Mucosa of descending colon (tissue), 3 donors: ENCODE results near the gene KIF3A. TPM values are rescaled to one million over a fixed set of nuclear protein-coding genes. Genes with fewer than 3 reads are reported as not detected.

Experiments used
- ATAC-seq: fragments of 200-7000 bp; cut with Tn5 transposase; one replicate; pipeline ENCODE4 v1.9.1; 2020; ENCODE audit warnings: mild to moderate bottlenecking, moderate library complexity
- DNase-seq, 3 donors: peaks; one replicate each; pipeline ENCODE4 v3.0.0-alpha.2; 2020
- H3K36me3 ChIP-seq: fragments of 200-600 bp; one replicate; pipeline ENCODE4 v1.8.0; 2021; ENCODE audit warnings: low read depth, mild to moderate bottlenecking
- H3K4me1 ChIP-seq: fragments of 200-600 bp; one replicate; pipeline ENCODE4 v1.8.0; 2021; ENCODE audit warnings: low read depth, mild to moderate bottlenecking
- H3K4me3 ChIP-seq: fragments of 200-600 bp; one replicate; pipeline ENCODE4 v1.8.0; 2021; ENCODE audit warnings: mild to moderate bottlenecking
- H3K9me3 ChIP-seq: fragments of 200-600 bp; one replicate; pipeline ENCODE4 v1.8.0; 2021; ENCODE audit warnings: mild to moderate bottlenecking
- CTCF ChIP-seq: fragments of 200-600 bp; IDR thresholded peaks from one replicate; pipeline ENCODE4 v1.8.0; 2022; ENCODE audit warnings: antibody characterized with exemption, mild to moderate bottlenecking
- intact Hi-C, 2 donors: fragments of 100-400 bp; cut with DNase I in 1 of 2; cut with micrococcal nuclease in 1 of 2; formaldehyde crosslinking; loops; one replicate each; pipeline versions ENCODE4 v1.11.0 to v1.11.1; 2022; cut with DNase I, micrococcal nuclease
- long read RNA-seq, 2 donors: library from polyadenylated mRNA; unstranded; transcript quantifications; one replicate each; pipeline ENCODE4 v2.0.0, GENCODE V29; 2019 to 2021
- total RNA-seq, 3 donors: library from RNA; stranded (reverse); fragmentation: NEBNext Ultra II Directional in 2 of 3; extraction: Animal tissue kit (Norgen Biotek cat#: 25700) in 2 of 3; gene quantifications; one replicate each; pipeline versions ENCODE4 v1.2.1 to v1.2.4, GENCODE V29; 2021 to 2023
- donor health status: DM: no; HTN: no; CAD: no; lungs with moderate emphysema.
- donor health status: DM: no; HTN: no; CAD: no.
- donor health status: DM: no; HTN: yes; CAD: no.

KIF3A gene
- 10 to 100 TPM in 1 of 3 donors, 1 to 10 TPM in 2; 3.2 to 11.0 (median 3.8) TPM for total RNA-seq
- long read RNA-seq, donor 1, full-length matches to known transcripts = 1 of 3 reads
- long read RNA-seq, donor 1, partial matches to known transcripts = 1 of 3 reads
- long read RNA-seq, donor 1, other reads (novel, unspliced or antisense) = 1 of 3 reads
- long read RNA-seq, donor 2, partial matches to known transcripts = 4 of 4 reads
- long read RNA-seq, donor 2, other reads (novel, unspliced or antisense) = 0 of 4 reads

DNA sequence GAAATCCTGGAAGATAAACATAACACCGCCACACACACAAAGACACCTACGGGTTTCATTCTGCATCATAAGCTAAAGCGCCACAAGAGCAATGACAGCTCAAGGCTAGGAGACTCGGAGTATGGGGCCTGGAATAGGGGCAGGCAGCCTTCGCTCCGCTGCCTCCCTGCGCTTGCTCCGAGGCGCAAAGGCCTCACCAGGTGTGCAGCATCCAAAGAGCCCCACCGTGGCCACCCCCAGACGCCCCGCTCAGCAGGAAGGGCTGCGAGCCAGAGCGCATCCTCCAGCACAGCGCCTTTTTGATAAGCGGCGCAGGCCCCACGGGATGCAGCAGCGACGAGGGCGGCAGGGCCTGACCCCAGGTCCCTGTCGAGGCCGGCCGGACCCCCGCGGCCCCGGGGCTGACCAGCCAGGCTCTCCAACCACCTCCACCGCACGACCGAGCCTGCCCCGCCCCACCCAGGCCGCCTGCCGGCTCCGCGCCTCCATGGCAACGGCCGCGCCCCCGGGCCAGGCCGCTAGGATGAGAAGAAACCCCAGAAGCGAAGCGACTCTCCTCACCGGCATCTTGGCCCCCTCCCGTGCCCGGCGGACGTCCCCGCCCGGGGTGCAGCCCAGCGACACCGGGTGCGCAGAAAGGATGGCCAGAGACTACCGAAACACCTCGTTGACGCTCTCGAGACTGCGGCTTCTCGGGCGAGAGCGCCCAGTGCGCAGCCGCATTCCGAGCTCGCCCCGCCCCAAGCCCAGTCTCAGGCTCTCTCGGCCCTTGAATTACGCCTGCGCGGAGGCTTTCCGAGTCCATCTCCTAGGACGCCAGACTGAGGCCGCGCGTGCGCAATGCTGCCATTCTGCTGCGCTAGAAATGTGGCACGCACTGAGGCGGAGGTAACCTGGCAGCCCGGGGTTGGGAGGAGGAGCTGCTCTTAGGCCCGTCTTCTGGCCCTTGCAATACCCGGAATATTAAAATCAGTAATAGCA lies at the start of gene KIF3A:
KIF3A (minus strand) TSS at position 694 of the 981 bp plus-strand sequence; CDS start at position 567, 127 bp downstream.
- Histone ChIP-seq H3K4me3 (peak within 1 kb of the TSS; percentile 69), H3K9me3 (no peaks in the 10 kb centered on the region), H3K36me3 (peaks cover 3% of the 10 kb centered on the region), H3K4me1 (peaks cover 10% of the 10 kb centered on the region)
- intact Hi-C loops = no loop called here
- DNase-seq (peak; percentile 97 to 99 (median 99)), ATAC-seq (peak; percentile 99)
- no peak for TF ChIP-seq CTCF

GRCh38 chr5:132787076-132787475 lies 49.7 kb upstream of the KIF3A start:
- no peaks in the 10 kb centered on the region for H3K36me3 ChIP-seq
- ATAC-seq (no peak), DNase-seq (no peak)
- no peak overlapping the region for H3K4me3 ChIP-seq
- intact Hi-C loops = no loop called here
- H3K9me3 ChIP-seq = no peaks in the 10 kb centered on the region
- no peak for TF ChIP-seq CTCF
- no peaks in the 10 kb centered on the region for H3K4me1 ChIP-seq

DNA sequence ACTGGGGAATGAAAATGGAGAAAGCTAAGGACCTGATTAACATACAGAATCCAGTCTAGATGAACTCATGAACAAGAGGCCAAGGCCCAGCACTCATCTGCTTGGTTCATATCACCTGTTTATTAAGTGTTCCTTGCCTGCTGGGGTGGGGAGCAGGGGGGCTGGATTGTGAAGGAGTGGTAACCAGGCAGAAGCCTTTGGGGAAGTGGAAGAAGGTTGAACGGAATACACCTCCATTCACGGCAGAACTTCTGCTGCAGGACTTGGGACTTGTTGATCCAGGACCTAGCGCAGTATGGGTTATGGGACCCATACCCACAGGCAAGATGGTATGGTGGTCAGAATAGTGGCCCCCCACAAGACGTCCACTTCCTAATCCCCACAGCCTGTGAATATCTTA lies 48.5 kb upstream of the KIF3A start:
- H3K9me3 ChIP-seq = no peaks in the 10 kb centered on the region
- H3K4me3 ChIP-seq = no peak overlapping the region
- H3K36me3 ChIP-seq = no peaks in the 10 kb centered on the region
- H3K4me1 ChIP-seq = no peaks in the 10 kb centered on the region
- intact Hi-C loops = no loop called here
- TF ChIP-seq CTCF = no peak
- DNase-seq (no peak), ATAC-seq (no peak)

DNA sequence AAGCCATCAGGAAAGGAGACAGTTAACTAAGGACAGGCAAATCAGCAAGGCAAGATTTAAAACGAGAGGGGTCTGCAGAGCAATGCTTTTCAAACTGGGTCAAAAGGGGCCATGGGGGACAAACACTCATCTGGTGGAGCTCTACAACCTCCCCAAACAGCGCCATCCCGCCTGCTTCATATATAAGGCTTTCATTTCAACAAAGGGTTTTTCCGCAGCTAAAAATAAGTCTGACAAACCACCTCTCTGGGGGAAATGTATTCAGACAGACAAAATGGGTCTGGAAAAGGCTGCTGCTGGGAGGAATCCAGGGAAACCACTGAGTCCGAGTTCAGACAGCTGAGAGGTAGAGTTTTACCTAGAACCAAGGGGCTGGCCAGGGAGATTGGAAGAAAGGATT lies 48.0 kb upstream of the KIF3A start:
- no peaks in the 10 kb centered on the region for H3K9me3 ChIP-seq
- no peak for TF ChIP-seq CTCF
- DNase-seq (no peak), ATAC-seq (no peak)
- intact Hi-C loops = no loop called here
- no peak overlapping the region for H3K4me3 ChIP-seq
- no peaks in the 10 kb centered on the region for H3K36me3 ChIP-seq
- no peaks in the 10 kb centered on the region for H3K4me1 ChIP-seq

DNA sequence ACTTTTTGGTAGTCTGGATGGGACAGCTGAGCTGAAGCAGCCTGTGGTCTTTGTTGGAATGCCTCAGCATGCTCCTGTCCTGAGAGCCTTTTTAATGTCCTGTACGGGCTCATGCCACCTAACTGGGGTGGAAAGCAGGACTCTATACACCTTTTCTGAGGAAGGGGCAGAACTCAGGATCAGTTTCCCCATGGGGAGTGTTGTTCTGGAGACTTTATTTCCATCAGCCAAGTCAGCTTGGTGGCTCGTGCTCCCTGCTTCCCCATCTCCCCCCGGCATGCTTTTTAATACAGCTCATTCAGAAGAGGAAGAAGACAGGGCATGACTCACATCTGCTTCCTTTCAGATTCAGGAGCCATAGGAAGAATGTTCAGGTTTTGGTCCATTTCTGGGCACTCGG lies 44.8 kb upstream of the KIF3A start:
- ATAC-seq = no peak
- H3K4me1 ChIP-seq = peaks cover 5% of the 10 kb centered on the region
- no peak for DNase-seq
- no peak overlapping the region for H3K4me3 ChIP-seq
- intact Hi-C loops = no loop called here
- TF ChIP-seq CTCF = no peak
- no peaks in the 10 kb centered on the region for H3K9me3 ChIP-seq
- no peaks in the 10 kb centered on the region for H3K36me3 ChIP-seq
